Stimulated activated CD8-positive, alpha-beta memory T cell treated with anti-CD3 and anti-CD28 coated beads, Interleukin-15, amount 100 ng/mL, for 24 hours (primary cell): ENCODE measurements around the gene FAR2.
"Not testable (repeated sequence)": the region's sequence is repeated elsewhere in the genome, so short reads cannot be mapped to it uniquely, and the experiment has no call there.

Experiments
- DNase-seq: peaks from one replicate; pipeline ENCODE4 v3.0.0-alpha.2; 2020; ENCODE audit warnings: low read depth

The FAR2 gene

GRCh38 chr12:29234965-29235626 is 86.0 kb downstream of the FAR2 start:
- DNase-seq = no peak

GRCh38 chr12:29238822-29239291 is 89.8 kb downstream of the FAR2 start:
- DNase-seq = no peak

GRCh38 chr12:29239336-29239735 is 90.3 kb downstream of the FAR2 start:
- no peak for DNase-seq

- DNase-seq = no peak
These were observed 91.4 kb downstream of the FAR2 start for GRCh38 chr12:29240441-29240840.

GRCh38 chr12:29241821-29242591 is 92.9 kb downstream of the FAR2 start:
- DNase-seq = no peak

GRCh38 chr12:29242921-29243431 is 93.9 kb downstream of the FAR2 start:
- DNase-seq = no peak

- DNase-seq = no peak
These were observed 95.2 kb downstream of the FAR2 start for GRCh38 chr12:29244159-29244765.

- DNase-seq = no peak
These were observed 96.2 kb downstream of the FAR2 start for GRCh38 chr12:29245246-29245645.

GRCh38 chr12:29249930-29250329 is 100.9 kb downstream of the FAR2 start:
- no peak for DNase-seq

- no peak for DNase-seq
These were observed 105.0 kb downstream of the FAR2 start for GRCh38 chr12:29253906-29254625.

GRCh38 chr12:29255042-29255441 is 106.0 kb downstream of the FAR2 start:
- DNase-seq = no peak

GRCh38 chr12:29256598-29256997 is 107.5 kb downstream of the FAR2 start:
- DNase-seq = no peak

- DNase-seq = not testable (repeated sequence)
These were observed 108.6 kb downstream of the FAR2 start for GRCh38 chr12:29257687-29258086.

GRCh38 chr12:29264424-29264823 is 115.3 kb downstream of the FAR2 start:
- DNase-seq = no peak

GRCh38 chr12:29269706-29270408 is 120.8 kb downstream of the FAR2 start:
- DNase-seq = no peak

- no peak for DNase-seq
These were observed 121.4 kb downstream of the FAR2 start for GRCh38 chr12:29270446-29270845.

GRCh38 chr12:29273178-29273843 is 124.2 kb downstream of the FAR2 start:
- DNase-seq = no peak

GRCh38 chr12:29275834-29276233 is 126.8 kb downstream of the FAR2 start:
- DNase-seq = no peak

- DNase-seq = no peak
These were observed 128.2 kb downstream of the FAR2 start for GRCh38 chr12:29277231-29277630.

- no peak for DNase-seq
These were observed 129.8 kb downstream of the FAR2 start for GRCh38 chr12:29278673-29279420.
